RWPE2 (cell line): Measurements from ENCODE around the gene FUS.
A peak's percentile ranks its signal among the peaks of the same experiment; 100 is the strongest.

ENCODE experiments used
- ATAC-seq: fragments of 200-7000 bp; cut with Tn5 transposase; 3 replicates; pipeline ENCODE4 v1.9.1; 2021; ENCODE audit warnings: low read depth
- DNase-seq: peaks from one replicate; pipeline ENCODE4 v3.0.0-alpha.2; 2020; ENCODE audit warnings: low spot score
- H3K27ac ChIP-seq: fragments of 450-650 bp; 2 replicates; pipeline ENCODE4 v1.5.1; 2017; ENCODE audit warnings: mild to moderate bottlenecking; ENCODE audit not compliant: poor library complexity, severe bottlenecking
- H3K27me3 ChIP-seq: fragments of 250-450 bp; sonication (Bioruptor Pico); 2 replicates; pipeline ENCODE4 v1.5.1; 2021; ENCODE audit warnings: mild to moderate bottlenecking, moderate library complexity; ENCODE audit not compliant: insufficient read depth, poor library complexity, severe bottlenecking
- H3K36me3 ChIP-seq: fragments of 250-450 bp; sonication (Bioruptor Pico); 2 replicates; pipeline ENCODE4 v1.5.1; 2020; ENCODE audit warnings: low read depth, mild to moderate bottlenecking, moderate library complexity
- H3K4me1 ChIP-seq: fragments of 250-450 bp; sonication (Bioruptor Pico); 2 replicates; pipeline ENCODE4 v1.5.1; 2021; ENCODE audit warnings: mild to moderate bottlenecking, moderate library complexity; ENCODE audit not compliant: insufficient read depth, poor library complexity, severe bottlenecking
- H3K4me3 ChIP-seq: fragments of 250-450 bp; sonication (Bioruptor Pico); 2 replicates; pipeline ENCODE4 v1.5.1; 2021; ENCODE audit warnings: mild to moderate bottlenecking, moderate library complexity; ENCODE audit not compliant: severe bottlenecking
- H3K9me3 ChIP-seq: fragments of 250-450 bp; sonication (Bioruptor Pico); 2 replicates; pipeline ENCODE4 v1.5.1; 2021; ENCODE audit warnings: mild to moderate bottlenecking, moderate library complexity; ENCODE audit not compliant: severe bottlenecking
- CTCF ChIP-seq: fragments of 450-650 bp; IDR thresholded peaks from one replicate; pipeline ENCODE4 v1.5.1; 2017; ENCODE audit warnings: mild to moderate bottlenecking, moderate library complexity; ENCODE audit not compliant: poor library complexity, severe bottlenecking

FUS gene

GRCh38 chr16:31188450-31189411, 8.8 kb downstream of the FUS start:
- Histone ChIP-seq H3K4me1 (no peaks in the 10 kb centered on the region), H3K9me3 (no peaks in the 10 kb centered on the region), H3K4me3 (no peak overlapping the region), H3K36me3 (peaks cover 99% of the 10 kb centered on the region), H3K27me3 (no peaks in the 10 kb centered on the region), H3K27ac (no peak overlapping the region)
- ATAC-seq = no peak
- no peak for TF ChIP-seq CTCF
- DNase-seq = no peak

GRCh38 chr16:31189412-31189778, 9.5 kb downstream of the FUS start:
- Histone ChIP-seq H3K36me3 (peaks cover 100% of the 10 kb centered on the region), H3K4me1 (no peaks in the 10 kb centered on the region), H3K27me3 (no peaks in the 10 kb centered on the region), H3K4me3 (no peak overlapping the region), H3K27ac (no peak overlapping the region), H3K9me3 (no peaks in the 10 kb centered on the region)
- no peak for TF ChIP-seq CTCF
- DNase-seq (no peak), ATAC-seq (no peak)

GRCh38 chr16:31190061-31190460, 10.1 kb downstream of the FUS start:
- Histone ChIP-seq H3K9me3 (no peaks in the 10 kb centered on the region), H3K4me3 (no peak overlapping the region), H3K27ac (no peak overlapping the region), H3K36me3 (peaks cover 100% of the 10 kb centered on the region), H3K27me3 (no peaks in the 10 kb centered on the region), H3K4me1 (no peaks in the 10 kb centered on the region)
- TF ChIP-seq CTCF = no peak
- DNase-seq (peak; percentile 19), ATAC-seq (no peak)

GRCh38 chr16:31190818-31191444, 11.0 kb downstream of the FUS start:
- no peak overlapping the region for H3K4me3 ChIP-seq
- TF ChIP-seq CTCF = no peak
- no peak overlapping the region for H3K27ac ChIP-seq
- H3K9me3 ChIP-seq = no peaks in the 10 kb centered on the region
- DNase-seq (peak; percentile 23), ATAC-seq (no peak)
- H3K27me3 ChIP-seq = no peaks in the 10 kb centered on the region
- peaks cover 100% of the 10 kb centered on the region for H3K36me3 ChIP-seq
- H3K4me1 ChIP-seq = no peaks in the 10 kb centered on the region
